B cell (primary cell): ENCODE measurements around the gene PTPRG. TPM values are rescaled to one million over a fixed set of nuclear protein-coding genes. Genes with fewer than 3 reads are reported as not detected.
"Not testable (repeated sequence)": the region's sequence is repeated elsewhere in the genome, so short reads cannot be mapped to it uniquely, and the experiment has no call there.

Experiments
- ATAC-seq: fragments of 200-7000 bp; cut with Tn5 transposase; one replicate; pipeline ENCODE4 v1.10.0; 2021; ENCODE audit warnings: low read depth, mild to moderate bottlenecking, moderate number of reproducible peaks, moderate library complexity
- CTCF ChIA-PET: fragments of 350-600 bp; sonication (Branson Sonifier 250); formaldehyde crosslinking; loops from one replicate; lab custom pipeline; 2021; ENCODE audit warnings: antibody characterized with exemption, inconsistent platforms; lab: Charles Lee
- POLR2A ChIA-PET: fragments of 350-600 bp; sonication (Branson Sonifier 250); formaldehyde crosslinking; loops from one replicate; lab custom pipeline; 2021; ENCODE audit warnings: antibody characterized with exemption; lab: Charles Lee
- DNase-seq: peaks from one replicate; pipeline ENCODE4 v3.0.0; 2013
- H2AFZ ChIP-seq: 2 replicates; pipeline ENCODE4 v1.6.1; 2012; ENCODE audit warnings: mild to moderate bottlenecking, low read depth, low read length; ENCODE audit not compliant: insufficient read depth, poor library complexity, severe bottlenecking
- H3K27ac ChIP-seq, 2 donors: 1 replicate in 1 of 2; 2 replicates in 1 of 2; pipeline ENCODE4 v1.5.1; 2012 to 2013; ENCODE audit warnings: low read length in 2 of 2, mild to moderate bottlenecking in 2 of 2, moderate library complexity in 1 of 2
- H3K27me3 ChIP-seq, 4 experiments: fragments of 200-600 bp in 1 of 4; sonication (generic) in 1 of 4; replicated peaks in 1 of 4; 1 replicate in 2 of 4; 2 replicates in 2 of 4; pipeline versions ENCODE4 v1.6.1 to v1.7.0; 2013 to 2016; ENCODE audit warnings: low read length in 3 of 4, mild to moderate bottlenecking in 2 of 4, mixed read lengths in 1 of 4, moderate library complexity in 1 of 4; ENCODE audit not compliant: insufficient read depth in 4 of 4, control insufficient read depth in 3 of 4; ENCODE audit errors: control extremely low read depth in 1 of 4
- H3K36me3 ChIP-seq, 2 experiments: replicated peaks in 1 of 2; 1 replicate in 1 of 2; 2 replicates in 1 of 2; pipeline versions ENCODE4 v1.6.1 to v1.7.1; 2013; ENCODE audit warnings: low read length in 1 of 2; ENCODE audit not compliant: insufficient read depth in 2 of 2, control insufficient read depth in 1 of 2; ENCODE audit errors: control extremely low read depth in 1 of 2, extremely low read depth in 1 of 2
- H3K4me1 ChIP-seq, 2 donors: fragments of 200-600 bp in 1 of 2; sonication (generic) in 1 of 2; 1 replicate in 1 of 2; 2 replicates in 1 of 2; pipeline versions ENCODE4 v1.5.1 to v1.6.1; 2013 to 2017; ENCODE audit warnings: low read length in 2 of 2; ENCODE audit not compliant: control insufficient read depth in 2 of 2, insufficient read depth in 2 of 2
- H3K4me2 ChIP-seq: replicated peaks from 2 replicates; pipeline ENCODE3; 2012; ENCODE audit warnings: mild to moderate bottlenecking, low read depth, low read length; ENCODE audit not compliant: poor library complexity, severe bottlenecking
- H3K4me3 ChIP-seq, 5 experiments: fragments of 200-600 bp in 1 of 5; sonication (generic) in 1 of 5; 1 replicate in 3 of 5; 2 replicates in 2 of 5; pipeline versions ENCODE4 v1.5.1 to v1.7.0; 2011 to 2016; ENCODE audit warnings: low read length in 4 of 5, mild to moderate bottlenecking in 4 of 5, low read depth in 2 of 5, control low read depth in 1 of 5, moderate library complexity in 1 of 5; ENCODE audit not compliant: insufficient read depth in 1 of 5; ENCODE audit errors: control extremely low read depth in 1 of 5, extremely low read depth in 1 of 5
- H3K79me2 ChIP-seq: fragments of 200-600 bp; sonication (generic); one replicate; pipeline ENCODE4 v1.6.0; 2016; ENCODE audit warnings: low read length; ENCODE audit not compliant: control insufficient read depth, insufficient read depth
- H3K9ac ChIP-seq: fragments of 200-600 bp; sonication (generic); 2 replicates; pipeline ENCODE4 v1.6.1; 2017; ENCODE audit warnings: mild to moderate bottlenecking, low read length, moderate library complexity
- H3K9me3 ChIP-seq, 3 donors: one replicate each; pipeline versions ENCODE4 v1.6.1 to v1.7.1; 2013; ENCODE audit warnings: low read length in 2 of 3; ENCODE audit not compliant: control insufficient read depth in 2 of 3, insufficient read depth in 1 of 3; ENCODE audit errors: control extremely low read depth in 1 of 3
- H4K20me1 ChIP-seq: 2 replicates; pipeline ENCODE4 v1.6.0; 2012; ENCODE audit warnings: mild to moderate bottlenecking, low read length; ENCODE audit not compliant: insufficient read depth, control insufficient read depth, poor library complexity, severe bottlenecking
- H3K27ac Mint-ChIP-seq: one replicate; pipeline ENCODE4 v1.8.0; 2021; ENCODE audit warnings: mixed read lengths
- H3K27me3 Mint-ChIP-seq: one replicate; pipeline ENCODE4 v1.8.0; 2021; ENCODE audit warnings: mixed read lengths
- H3K4me1 Mint-ChIP-seq: one replicate; pipeline ENCODE4 v1.8.0; 2021; ENCODE audit warnings: mixed read lengths
- H3K4me3 Mint-ChIP-seq: one replicate; pipeline ENCODE4 v1.8.0; 2021; ENCODE audit warnings: mixed read lengths
- H3K9me3 Mint-ChIP-seq: one replicate; pipeline ENCODE4 v1.8.0; 2022; ENCODE audit warnings: mixed read lengths; ENCODE audit not compliant: insufficient read depth
- EZH2 ChIP-seq: IDR thresholded peaks from 2 replicates; pipeline ENCODE4 v1.6.1; 2012; ENCODE audit warnings: borderline replicate concordance, low read depth, mild to moderate bottlenecking, moderate library complexity, low read length; ENCODE audit not compliant: insufficient read depth, poor library complexity, severe bottlenecking
- WGBS: methylation state at CpG from one replicate; pipeline ENCODE4 v1.1.5; 2013; ENCODE audit warnings: missing lambda C conversion rate; ENCODE audit not compliant: insufficient coverage; 5-methylcytosine and 5-hydroxymethylcytosine counted together
- intact Hi-C: fragments of 100-400 bp; cut with micrococcal nuclease; formaldehyde crosslinking; loops from one replicate; pipeline ENCODE4 v1.10.0; 2022
- polyA plus RNA-seq: library from polyadenylated mRNA; depleted of rRNA; stranded (reverse); fragments of >200 nt; gene quantifications from 2 replicates; pipeline ENCODE4 v1.2.3, GENCODE V29; 2012
- total RNA-seq, 2 donors: library from RNA; stranded (reverse); fragments of 120-200 nt in 1 of 2; gene quantifications; 1 replicate in 1 of 2; 2 replicates in 1 of 2; pipeline versions ENCODE4 v1.2.3 to v1.2.4, GENCODE V29; 2013 to 2022
- TF ChIP-seq, protein P1 (sequence below): fragments of 200-600 bp; IDR thresholded peaks from one replicate; pipeline ENCODE4 v1.8.0; 2022; ENCODE audit warnings: antibody characterized with exemption, mild to moderate bottlenecking

Gene PTPRG
- total and polyA plus RNA-seq, 2 donors (not counting 1 experiment from before 2014, with no cell fraction given): 0.12 to 1.3 TPM

DNA sequence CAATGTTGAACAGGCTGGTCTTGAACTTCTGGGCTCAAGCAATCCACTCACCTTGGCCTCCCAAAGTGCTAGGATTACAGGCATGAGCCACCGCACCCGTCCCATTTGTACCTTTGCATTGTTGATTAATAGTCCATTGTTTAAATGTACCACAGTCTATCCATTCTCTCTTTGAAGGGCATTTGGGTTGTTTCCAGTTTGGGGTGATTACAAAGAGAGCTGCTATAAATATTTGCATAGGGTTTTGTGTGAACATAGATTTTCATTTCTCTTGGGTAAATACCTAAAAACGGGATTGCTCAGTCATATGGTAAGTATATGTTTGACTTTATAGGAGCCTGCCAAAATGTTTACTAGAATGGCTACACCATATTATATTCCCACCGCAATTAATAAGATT, 13.7 kb upstream of the PTPRG start:
- Mint-ChIP-seq H3K4me1 (no peaks in the 10 kb centered on the region), H3K9me3 (no peaks in the 10 kb centered on the region), H3K27ac (no peak overlapping the region), H3K27me3 (no peaks in the 10 kb centered on the region), H3K4me3 (no peak overlapping the region)
- no peak for TF ChIP-seq EZH2
- TF ChIP-seq, protein P1, sequence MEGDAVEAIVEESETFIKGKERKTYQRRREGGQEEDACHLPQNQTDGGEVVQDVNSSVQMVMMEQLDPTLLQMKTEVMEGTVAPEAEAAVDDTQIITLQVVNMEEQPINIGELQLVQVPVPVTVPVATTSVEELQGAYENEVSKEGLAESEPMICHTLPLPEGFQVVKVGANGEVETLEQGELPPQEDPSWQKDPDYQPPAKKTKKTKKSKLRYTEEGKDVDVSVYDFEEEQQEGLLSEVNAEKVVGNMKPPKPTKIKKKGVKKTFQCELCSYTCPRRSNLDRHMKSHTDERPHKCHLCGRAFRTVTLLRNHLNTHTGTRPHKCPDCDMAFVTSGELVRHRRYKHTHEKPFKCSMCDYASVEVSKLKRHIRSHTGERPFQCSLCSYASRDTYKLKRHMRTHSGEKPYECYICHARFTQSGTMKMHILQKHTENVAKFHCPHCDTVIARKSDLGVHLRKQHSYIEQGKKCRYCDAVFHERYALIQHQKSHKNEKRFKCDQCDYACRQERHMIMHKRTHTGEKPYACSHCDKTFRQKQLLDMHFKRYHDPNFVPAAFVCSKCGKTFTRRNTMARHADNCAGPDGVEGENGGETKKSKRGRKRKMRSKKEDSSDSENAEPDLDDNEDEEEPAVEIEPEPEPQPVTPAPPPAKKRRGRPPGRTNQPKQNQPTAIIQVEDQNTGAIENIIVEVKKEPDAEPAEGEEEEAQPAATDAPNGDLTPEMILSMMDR: no peak
- no peak for ATAC-seq
- H2AFZ ChIP-seq: no peak overlapping the region
- no peak for DNase-seq
- H3K27me3 ChIP-seq: no peaks in the 10 kb centered on the region
- H4K20me1 ChIP-seq: no peaks in the 10 kb centered on the region
- no peak overlapping the region for H3K4me3 ChIP-seq
- 83% methylated on average over 2 of the region's 4 CpGs for WGBS
- no peaks in the 10 kb centered on the region for H3K79me2 ChIP-seq
- H3K9ac ChIP-seq: no peak overlapping the region
- no peaks in the 10 kb centered on the region for H3K9me3 ChIP-seq
- no peaks in the 10 kb centered on the region for H3K4me1 ChIP-seq
- no peak overlapping the region for H3K4me2 ChIP-seq
- H3K27ac ChIP-seq: no peak overlapping the region
- intact Hi-C loops: no loop called here
- POLR2A ChIA-PET: no interaction called here
- CTCF ChIA-PET: no interaction called here
- no peaks in the 10 kb centered on the region for H3K36me3 ChIP-seq

- peaks cover 16% of the 10 kb centered on the region for H3K27me3 Mint-ChIP-seq
- H3K79me2 ChIP-seq, H3K27ac Mint-ChIP-seq, ATAC-seq, H2AFZ ChIP-seq, H3K9ac ChIP-seq, H3K36me3 ChIP-seq, H3K4me2 ChIP-seq, H3K4me1 ChIP-seq, H3K27ac ChIP-seq, H3K4me3 ChIP-seq, POLR2A ChIA-PET, H3K9me3 ChIP-seq, H3K27me3 ChIP-seq, H3K4me1 Mint-ChIP-seq, DNase-seq, H4K20me1 ChIP-seq, H3K4me3 Mint-ChIP-seq, CTCF ChIA-PET, H3K9me3 Mint-ChIP-seq, intact Hi-C loops: not testable (repeated sequence)
- WGBS: 98% methylated on average over 6 of the region's 8 CpGs
Measured at GRCh38 chr3:61552704-61553103, 8.7 kb upstream of the PTPRG start.
